ENCODE measurements around the gene ARFIP2. TPM values are rescaled to one million over a fixed set of nuclear protein-coding genes. Genes with fewer than 3 reads are reported as not detected.

ARFIP2 gene
- total and polyA plus RNA-seq, 2 of the 8 experiments (the other 6 are each of a cell fraction or from before 2014, with no cell fraction given), result 48.3 to 48.7 TPM

DNA sequence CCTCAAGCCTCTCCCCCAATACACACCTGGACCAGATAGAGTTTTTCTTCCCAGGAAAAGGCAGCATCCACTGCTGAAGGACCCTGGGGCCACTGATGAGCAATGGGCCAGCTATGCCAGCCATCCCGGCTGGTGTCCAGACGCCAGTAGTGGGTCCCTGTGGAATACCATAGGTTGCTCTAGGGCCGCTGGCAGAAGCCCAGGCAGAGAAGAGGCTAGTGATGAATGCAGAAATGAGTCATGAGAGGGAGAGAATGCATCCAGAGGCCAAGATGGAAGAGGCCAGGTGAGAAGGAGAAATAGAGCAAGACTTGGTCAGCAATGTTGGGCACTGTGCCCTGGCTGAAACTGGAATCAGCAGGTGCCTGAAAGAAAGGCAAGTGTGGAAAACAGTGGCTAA, 49.3 kb downstream of the ARFIP2 start:
- CTCF ChIA-PET (ENCODE audit: partially characterized antibody), result interaction anchor here (0.6 to 22.7 kb wide), 6 partner anchors 9 to 296 kb away, joined by 3 to 585 read pairs (median 6); partner anchors contain the start of genes HPX and SMPD1
- DNase-seq (ENCODE audit: low read depth in 1 of 2, low spot score in 2 of 2), result no peak
- Histone ChIP-seq H3K79me2 (ENCODE audit: control insufficient read depth in 1 of 2, insufficient read depth in 2 of 2, low read length in 2 of 2) (no peaks in the 10 kb centered on the region), H4K20me1 (replicated peaks in 1 of 2; ENCODE audit: control insufficient read depth in 1 of 2, insufficient read depth in 2 of 2, low read length in 2 of 2) (no peaks in the 10 kb centered on the region), H3K27ac (ENCODE audit: low read depth, low read length) (no peak overlapping the region), H3K14ac (ENCODE audit: insufficient read length) (no peak overlapping the region), H3K36me3 (ENCODE audit: control insufficient read depth in 2 of 4, insufficient read depth in 4 of 4, low read length in 3 of 4) (no peaks in the 10 kb centered on the region), H2AK5ac (ENCODE audit: low read depth, low read length) (no peak overlapping the region), H3K4ac (replicated peaks; ENCODE audit: insufficient read length, low read depth, low read length) (no peak overlapping the region), H2AFZ (ENCODE audit: low read length) (no peak overlapping the region), H3K56ac (replicated peaks; ENCODE audit: insufficient read length, low read depth, low read length) (no peak overlapping the region), H2BK120ac (replicated peaks; ENCODE audit: low read depth, low read length) (no peak overlapping the region), H4K91ac (replicated peaks; ENCODE audit: insufficient read length, low read length) (no peak overlapping the region), H3K23ac (ENCODE audit: insufficient read length) (no peak overlapping the region), H3K27me3 (replicated peaks in 1 of 4; ENCODE audit: control insufficient read depth in 3 of 4, extremely low read depth in 1 of 4, insufficient read depth in 3 of 4, low read length in 3 of 4) (0 out of 7 replicates have a peak, but pooled peaks cover 0 to 2% (median 0%) of the 10 kb centered on the region in 4 experiments), H4K5ac (ENCODE audit: insufficient read length, low read depth, low read length) (no peak overlapping the region), H3K23me2 (ENCODE audit: low read depth, low read length) (no peaks in the 10 kb centered on the region), H3K9ac (replicated peaks in 1 of 4; ENCODE audit: extremely low read depth in 1 of 4, low read depth in 3 of 4, low read length in 3 of 4) (no peak overlapping the region), H4K8ac (ENCODE audit: extremely low read depth, insufficient read depth, low read length) (no peak overlapping the region; the same call in 1 of the 2 replicates), H3K4me2 (ENCODE audit: insufficient read depth in 1 of 2, low read depth in 2 of 2, low read length in 2 of 2) (no peak overlapping the region), H2BK20ac (ENCODE audit: low read length) (no peak overlapping the region), H2BK12ac (ENCODE audit: low read depth, low read length) (no peak overlapping the region), H2BK15ac (ENCODE audit: low read length) (no peak overlapping the region), H3K4me1 (replicated peaks in 1 of 4; ENCODE audit: control insufficient read depth in 3 of 4, insufficient read depth in 4 of 4, low read length in 3 of 4) (peaks cover 0 to 3% (median 1%) of the 10 kb centered on the region in 4 experiments; a peak in 2 of 7 replicates), H3K18ac (ENCODE audit: extremely low read depth, low read length) (no peak overlapping the region), H3K9me3 (ENCODE audit: insufficient read depth in 2 of 2, low read depth in 1 of 2, low read length in 1 of 2) (no peaks in the 10 kb centered on the region), H2BK5ac (ENCODE audit: low read depth, low read length) (no peak overlapping the region), H3K4me3 (ENCODE audit: extremely low read depth in 1 of 4, insufficient read depth in 2 of 4, low read depth in 3 of 4, low read length in 4 of 4) (no peak overlapping the region), H3K79me1 (ENCODE audit: low read depth, low read length) (no peaks in the 10 kb centered on the region)
- POLR2A ChIA-PET (ENCODE audit: partially characterized antibody), result no interaction called here
- 93% methylated on average over 3 of the region's 3 CpGs; no CpG with 5 or more reads in 1 of the 2 experiments for WGBS, 2 experiments (ENCODE audit: extremely low coverage in 1 of 2, insufficient coverage in 1 of 2, insufficient read length in 1 of 2, insufficient replicate concordance in 2 of 2, low coverage in 1 of 2, low lambda C conversion rate in 2 of 2, missing lambda C conversion rate in 1 of 2)
- no peak for FAIRE-seq
- TF ChIP-seq KDM5A (IDR thresholded peaks at IDR 0.05; ENCODE audit: low read length) (no peak), SAP30 (IDR thresholded peaks at IDR 0.05; ENCODE audit: insufficient read depth, insufficient replicate concordance, low read length) (no peak), CTBP2 (IDR thresholded peaks at IDR 0.05; ENCODE audit: borderline replicate concordance, insufficient read depth, insufficient read length, low read length) (no peak), BACH1 (IDR thresholded peaks at IDR 0.05; ENCODE audit: low read length) (no peak), CHD2 (IDR thresholded peaks at IDR 0.05; ENCODE audit: low read length) (no peak), CBX8 (IDR thresholded peaks at IDR 0.05; ENCODE audit: borderline replicate concordance, low read depth, low read length) (no peak), POU5F1 (IDR thresholded peaks at IDR 0.05; ENCODE audit: low read depth, low read length) (no peak), SRF (IDR thresholded peaks at IDR 0.05; ENCODE audit: low read depth, low read length) (no peak), JUN (IDR thresholded peaks at IDR 0.05; ENCODE audit: low read depth, low read length) (no peak), ASH2L (IDR thresholded peaks at IDR 0.05; ENCODE audit: low read length) (no peak), MAFK (IDR thresholded peaks at IDR 0.05; ENCODE audit: low read depth, low read length) (no peak), TBP (IDR thresholded peaks at IDR 0.05; ENCODE audit: low read depth, low read length) (no peak), CEBPB (IDR thresholded peaks at IDR 0.05; ENCODE audit: low read depth, low read length) (no peak), KDM1A (IDR thresholded peaks at IDR 0.05; ENCODE audit: borderline replicate concordance, low read length) (no peak), BRCA1 (IDR thresholded peaks at IDR 0.05; ENCODE audit: low read depth, low read length) (no peak), FOSL1 (IDR thresholded peaks at IDR 0.05; ENCODE audit: insufficient read depth, low read depth, low read length) (no peak)
